Fibroblast of lung (primary cell): ENCODE results near the gene FGF13. TPM values are rescaled to one million over a fixed set of nuclear protein-coding genes. Genes with fewer than 3 reads are reported as not detected.

ENCODE experiments used
- DNase-seq, 2 donors: peaks; one replicate each; pipeline versions ENCODE4 v3.0.0 to v3.0.0-alpha.2; 2010; ENCODE audit warnings: low read depth in 2 of 2
- H2AFZ ChIP-seq: 2 replicates; pipeline ENCODE4 v1.5.1; 2012; ENCODE audit warnings: low read length, control low read depth, inconsistent platforms
- H3K27ac ChIP-seq: 2 replicates; pipeline ENCODE4 v1.5.1; 2011; ENCODE audit warnings: low read length, control low read depth; ENCODE audit not compliant: insufficient read depth
- H3K27me3 ChIP-seq: 2 replicates; pipeline ENCODE4 v1.5.1; 2011; ENCODE audit warnings: mild to moderate bottlenecking, low read length; ENCODE audit not compliant: control insufficient read depth, insufficient read depth
- H3K36me3 ChIP-seq: 2 replicates; pipeline ENCODE4 v1.5.1; 2011; ENCODE audit warnings: low read length; ENCODE audit not compliant: control insufficient read depth, insufficient read depth
- H3K4me1 ChIP-seq: 2 replicates; pipeline ENCODE4 v1.5.1; 2011; ENCODE audit warnings: low read length; ENCODE audit not compliant: control insufficient read depth, insufficient read depth; ENCODE audit errors: extremely low read depth
- H3K4me2 ChIP-seq: 2 replicates; pipeline ENCODE4 v1.5.1; 2011; ENCODE audit warnings: low read length, control low read depth; ENCODE audit not compliant: insufficient read depth; ENCODE audit errors: extremely low read depth
- H3K4me3 ChIP-seq, 4 experiments: fragments of 200-600 bp in 1 of 4; sonication (generic) in 1 of 4; replicated peaks in 1 of 4; 2 replicates each; pipeline ENCODE4 v1.5.1; 2011 to 2016; ENCODE audit warnings: low read length in 4 of 4, low read depth in 3 of 4, mild to moderate bottlenecking in 3 of 4, control low read depth in 2 of 4, inconsistent platforms in 1 of 4, mixed read lengths in 1 of 4; ENCODE audit not compliant: insufficient read depth in 1 of 4; ENCODE audit errors: control extremely low read depth in 1 of 4
- H3K79me2 ChIP-seq: 2 replicates; pipeline ENCODE4 v1.5.1; 2012; ENCODE audit warnings: mild to moderate bottlenecking, low read length, inconsistent platforms; ENCODE audit not compliant: control insufficient read depth, insufficient read depth
- H3K9ac ChIP-seq: 2 replicates; pipeline ENCODE4 v1.5.1; 2011; ENCODE audit warnings: mild to moderate bottlenecking, low read length, control low read depth; ENCODE audit not compliant: insufficient read depth
- H3K9me3 ChIP-seq: 2 replicates; pipeline ENCODE4 v1.5.1; 2012; ENCODE audit warnings: low read depth, low read length; ENCODE audit not compliant: control insufficient read depth, insufficient read depth
- H4K20me1 ChIP-seq: 2 replicates; pipeline ENCODE4 v1.5.1; 2011; ENCODE audit warnings: low read length; ENCODE audit not compliant: control insufficient read depth, insufficient read depth; ENCODE audit errors: extremely low read depth
- EZH2 ChIP-seq: IDR thresholded peaks from 2 replicates; pipeline ENCODE4 v1.5.1; 2012; ENCODE audit warnings: low read length, control low read depth, mild to moderate bottlenecking; ENCODE audit errors: missing control alignments
- polyA plus RNA-seq, 2 donors: library from polyadenylated mRNA; depleted of rRNA in 1 of 2; stranded (reverse) in 1 of 2; unstranded in 1 of 2; fragments of >200 nt; gene quantifications; 2 replicates each; pipeline ENCODE4 v1.2.1, GENCODE V29; 2011 to 2012; ENCODE audit warnings: missing spikeins in 1 of 2
- total RNA-seq: library from RNA; depleted of rRNA; stranded (reverse); fragments of >200 nt; gene quantifications from 2 replicates; pipeline ENCODE4 v1.2.1, GENCODE V29; 2014
- TF ChIP-seq, protein P1 (sequence below), 2 donors: IDR thresholded peaks in 1 of 2; conservative IDR thresholded peaks in 1 of 2; 1 replicate in 1 of 2; 2 replicates in 1 of 2; pipeline ENCODE4 v1.5.1; 2011 to 2012; ENCODE audit warnings: low read length in 2 of 2, control low read depth in 1 of 2, inconsistent platforms in 1 of 2, low read depth in 1 of 2, mild to moderate bottlenecking in 1 of 2

FGF13 gene
- total and polyA plus RNA-seq, 2 donors (not counting 1 experiment from before 2014, with no cell fraction given): 2.5 to 9.6 TPM

DNA sequence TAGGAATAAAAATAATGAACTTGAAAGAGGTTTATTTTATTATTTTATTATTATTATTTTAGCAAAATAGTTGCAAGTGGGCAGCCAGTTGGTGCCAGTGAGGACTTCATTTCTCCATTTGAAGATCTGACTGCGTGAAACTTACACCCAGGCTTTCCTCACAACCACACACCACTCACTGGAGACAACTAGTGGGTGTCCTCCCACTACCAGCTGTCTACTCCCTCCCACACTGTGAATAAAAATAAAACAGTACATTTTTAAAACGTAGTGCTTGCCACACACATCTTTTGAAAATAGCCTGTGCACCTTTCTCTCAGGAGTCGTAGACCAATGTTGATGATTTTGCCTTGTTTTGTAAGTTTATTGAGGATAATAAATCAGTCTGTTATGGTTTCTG is 7.4 kb downstream of the FGF13 start:
- H3K4me2 ChIP-seq: no peak overlapping the region
- H3K4me3 ChIP-seq: no peak overlapping the region
- no peaks in the 10 kb centered on the region for H4K20me1 ChIP-seq
- H3K36me3 ChIP-seq: no peaks in the 10 kb centered on the region
- no peaks in the 10 kb centered on the region for H3K79me2 ChIP-seq
- TF ChIP-seq, protein P1, sequence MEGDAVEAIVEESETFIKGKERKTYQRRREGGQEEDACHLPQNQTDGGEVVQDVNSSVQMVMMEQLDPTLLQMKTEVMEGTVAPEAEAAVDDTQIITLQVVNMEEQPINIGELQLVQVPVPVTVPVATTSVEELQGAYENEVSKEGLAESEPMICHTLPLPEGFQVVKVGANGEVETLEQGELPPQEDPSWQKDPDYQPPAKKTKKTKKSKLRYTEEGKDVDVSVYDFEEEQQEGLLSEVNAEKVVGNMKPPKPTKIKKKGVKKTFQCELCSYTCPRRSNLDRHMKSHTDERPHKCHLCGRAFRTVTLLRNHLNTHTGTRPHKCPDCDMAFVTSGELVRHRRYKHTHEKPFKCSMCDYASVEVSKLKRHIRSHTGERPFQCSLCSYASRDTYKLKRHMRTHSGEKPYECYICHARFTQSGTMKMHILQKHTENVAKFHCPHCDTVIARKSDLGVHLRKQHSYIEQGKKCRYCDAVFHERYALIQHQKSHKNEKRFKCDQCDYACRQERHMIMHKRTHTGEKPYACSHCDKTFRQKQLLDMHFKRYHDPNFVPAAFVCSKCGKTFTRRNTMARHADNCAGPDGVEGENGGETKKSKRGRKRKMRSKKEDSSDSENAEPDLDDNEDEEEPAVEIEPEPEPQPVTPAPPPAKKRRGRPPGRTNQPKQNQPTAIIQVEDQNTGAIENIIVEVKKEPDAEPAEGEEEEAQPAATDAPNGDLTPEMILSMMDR (conservative IDR thresholded peaks at IDR 0.05 in 1 of 2, IDR thresholded peaks at IDR 0.05 in 1 of 2; ENCODE audit: low read depth in 1 of 2, low read length in 2 of 2): no peak
- no peak for TF ChIP-seq EZH2
- no peak overlapping the region for H2AFZ ChIP-seq
- no peak overlapping the region for H3K27ac ChIP-seq
- H3K9me3 ChIP-seq: no peaks in the 10 kb centered on the region
- no peak overlapping the region for H3K9ac ChIP-seq
- H3K4me1 ChIP-seq: no peaks in the 10 kb centered on the region
- no peak for DNase-seq
- no peaks in the 10 kb centered on the region for H3K27me3 ChIP-seq

DNA sequence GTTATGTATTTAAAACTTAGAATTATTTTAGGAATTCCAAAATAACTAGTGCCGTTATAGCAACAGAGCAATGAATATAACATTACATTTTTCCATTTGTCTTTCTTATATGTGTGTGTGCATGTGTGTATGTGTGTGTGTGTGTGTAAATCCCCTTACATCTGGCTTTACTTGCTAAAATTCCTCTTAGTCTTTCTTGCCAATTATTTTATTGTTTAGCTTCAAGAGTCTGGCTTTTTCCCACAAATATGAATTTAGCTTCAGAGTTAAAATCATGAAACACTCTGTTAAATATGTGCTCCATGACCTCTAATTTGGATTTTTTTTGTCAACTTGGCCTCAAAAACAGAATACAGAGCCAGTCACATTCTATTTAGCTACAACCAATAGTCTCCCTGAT is 18.9 kb downstream of the FGF13 start:
- Histone ChIP-seq H3K9me3 (no peaks in the 10 kb centered on the region), H4K20me1 (no peaks in the 10 kb centered on the region), H3K79me2 (no peaks in the 10 kb centered on the region), H3K9ac (no peak overlapping the region), H3K4me3 (no peak overlapping the region), H2AFZ (no peak overlapping the region), H3K27ac (no peak overlapping the region), H3K36me3 (no peaks in the 10 kb centered on the region), H3K27me3 (no peaks in the 10 kb centered on the region), H3K4me2 (no peak overlapping the region), H3K4me1 (no peaks in the 10 kb centered on the region)
- TF ChIP-seq, protein P1 (conservative IDR thresholded peaks at IDR 0.05 in 1 of 2, IDR thresholded peaks at IDR 0.05 in 1 of 2; ENCODE audit: low read depth in 1 of 2, low read length in 2 of 2): no peak
- TF ChIP-seq EZH2: no peak
- DNase-seq: no peak

DNA sequence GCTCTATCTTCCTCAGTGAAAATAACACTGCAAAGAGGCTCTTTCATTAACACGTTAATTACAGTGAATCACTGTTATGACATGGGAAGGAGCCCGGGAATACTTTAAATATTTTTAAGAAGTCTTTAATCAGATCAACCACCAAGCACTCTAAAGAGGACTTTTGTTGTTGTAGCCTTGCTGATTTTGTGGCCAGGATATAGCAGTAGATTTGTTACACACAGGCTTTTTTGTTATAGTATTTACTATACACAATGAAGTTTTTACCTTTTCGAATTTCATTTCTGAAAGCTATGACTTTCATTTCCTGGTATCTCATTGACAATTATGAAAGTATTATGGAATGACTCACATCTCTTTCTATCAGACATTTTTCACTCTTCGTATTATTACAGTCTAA is 20.3 kb downstream of the FGF13 start:
- Histone ChIP-seq H3K9ac (no peak overlapping the region), H3K27ac (no peak overlapping the region), H3K9me3 (no peaks in the 10 kb centered on the region), H3K27me3 (no peaks in the 10 kb centered on the region), H3K4me2 (no peak overlapping the region), H3K4me3 (no peak overlapping the region), H3K4me1 (no peaks in the 10 kb centered on the region), H2AFZ (no peak overlapping the region), H3K36me3 (no peaks in the 10 kb centered on the region), H3K79me2 (no peaks in the 10 kb centered on the region), H4K20me1 (no peaks in the 10 kb centered on the region)
- DNase-seq: peak in 1 of 2 donors; percentile 20
- TF ChIP-seq, protein P1 (conservative IDR thresholded peaks at IDR 0.05 in 1 of 2, IDR thresholded peaks at IDR 0.05 in 1 of 2; ENCODE audit: low read depth in 1 of 2, low read length in 2 of 2): no peak
